ENCODE measurements around the gene MRPL37.
"Not testable (repeated sequence)": the region's sequence is repeated elsewhere in the genome, so short reads cannot be mapped to it uniquely, and the experiment has no call there.

The MRPL37 gene

DNA sequence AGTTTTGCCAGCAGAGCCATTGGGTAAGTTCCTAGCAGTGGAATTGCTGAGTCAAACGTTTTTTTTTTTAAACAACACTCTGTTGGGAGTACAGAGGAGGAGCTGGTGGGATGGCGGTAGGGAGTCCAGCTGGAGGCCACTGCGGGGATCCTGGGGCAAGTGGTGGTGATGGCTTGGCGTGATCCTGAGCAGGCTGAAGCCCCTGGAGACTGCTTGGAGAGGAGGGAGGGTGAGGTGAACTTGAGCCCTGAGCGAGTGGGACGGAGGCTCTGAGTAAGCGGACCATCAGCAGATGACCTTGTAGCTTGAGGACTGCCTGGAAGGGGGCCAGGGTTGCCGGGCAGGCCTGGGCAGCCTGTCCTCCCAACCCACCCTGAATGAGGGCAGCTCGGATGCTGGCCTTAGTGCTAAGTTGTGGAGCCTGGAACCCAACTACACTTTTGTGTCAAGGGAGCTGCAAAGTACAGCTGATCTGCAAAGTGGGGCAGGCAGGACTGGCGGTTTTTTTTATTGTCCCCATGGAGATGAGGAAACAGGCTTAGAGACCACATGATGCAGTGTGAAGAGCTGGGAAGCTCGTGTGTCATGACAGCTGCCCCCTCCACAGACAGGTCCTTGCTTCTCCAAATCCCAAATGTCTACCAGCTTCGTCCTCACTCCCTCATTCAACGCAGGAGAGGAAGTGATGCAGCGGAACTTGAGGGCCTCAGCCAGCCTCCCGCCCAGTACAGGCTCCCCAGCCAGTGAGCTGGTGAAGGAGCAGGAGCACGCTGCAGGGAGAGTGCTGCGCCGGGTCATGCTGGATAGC is 20.2 kb downstream of the MRPL37 start:
- DNase-seq: no peak

DNA sequence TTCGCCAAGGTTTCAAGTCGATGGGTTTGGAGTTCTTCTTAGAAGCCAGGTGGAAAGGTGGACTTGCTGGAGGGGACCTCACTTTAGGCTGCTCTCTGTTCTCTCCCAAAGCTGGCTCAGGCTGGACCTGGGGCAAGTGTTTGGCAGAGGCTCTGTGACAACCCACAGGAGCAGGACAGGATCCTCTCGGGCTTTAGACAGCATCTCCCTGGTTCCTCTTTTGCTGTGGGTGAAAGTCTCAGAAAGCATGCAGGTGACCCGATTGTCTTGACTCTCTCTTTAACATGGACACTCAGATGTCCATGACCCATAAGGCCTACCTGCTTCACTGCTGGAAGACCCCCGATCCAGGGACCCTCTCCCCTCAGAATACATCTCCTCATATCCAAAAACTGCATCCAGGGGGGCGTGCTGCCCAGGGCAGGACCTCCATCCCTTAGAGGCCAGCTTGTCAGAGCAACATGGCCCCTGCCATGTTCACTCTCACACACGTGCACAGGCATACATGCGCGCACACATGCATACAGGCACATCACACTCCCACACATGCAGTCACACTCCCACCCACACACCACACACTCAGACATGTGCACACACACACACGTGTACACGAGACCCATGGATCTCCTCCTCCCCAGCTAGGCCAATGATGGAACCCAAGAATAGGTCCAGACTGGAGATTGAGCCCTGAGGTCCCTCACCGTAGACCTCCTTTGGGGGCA is 21.3 kb downstream of the MRPL37 start:
- no peak for DNase-seq

DNA sequence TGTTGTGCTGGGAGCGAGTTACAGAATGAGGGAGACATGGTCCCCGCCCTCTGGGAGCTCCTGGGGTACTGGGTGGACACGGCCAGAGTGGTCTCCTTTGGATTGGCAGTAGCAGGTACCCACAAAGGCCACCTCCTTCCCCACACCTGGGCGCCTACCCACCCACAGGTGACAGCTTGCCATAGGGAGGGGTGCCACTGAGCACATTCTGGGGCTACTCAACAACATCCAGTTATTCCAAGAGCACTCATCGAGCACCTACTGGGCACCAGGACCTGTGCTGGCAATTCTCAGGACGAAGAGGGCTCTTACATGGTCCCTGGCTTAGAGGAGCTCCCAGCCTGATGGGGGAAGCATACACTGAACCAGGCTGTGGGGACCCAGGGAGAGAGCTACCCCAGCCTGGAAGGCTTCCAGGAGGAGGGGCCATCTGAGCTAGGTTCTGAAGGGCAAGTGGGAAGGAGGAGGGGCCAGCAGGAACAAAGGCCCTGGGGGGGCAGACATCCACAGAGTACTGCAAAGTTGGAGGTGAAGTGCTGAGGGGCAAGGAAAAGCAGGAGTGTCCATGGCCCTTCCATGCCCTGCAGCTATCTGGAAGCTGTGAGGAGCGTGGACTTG is 22.0 kb downstream of the MRPL37 start:
- no peak for DNase-seq

- DNase-seq: no peak
Measured at GRCh38 chr1:54222711-54223110, 22.7 kb downstream of the MRPL37 start.

GRCh38 chr1:54223441-54224202 is 23.7 kb downstream of the MRPL37 start:
- DNase-seq: no peak

GRCh38 chr1:54224233-54224632 is 24.3 kb downstream of the MRPL37 start:
- DNase-seq: no peak

DNA sequence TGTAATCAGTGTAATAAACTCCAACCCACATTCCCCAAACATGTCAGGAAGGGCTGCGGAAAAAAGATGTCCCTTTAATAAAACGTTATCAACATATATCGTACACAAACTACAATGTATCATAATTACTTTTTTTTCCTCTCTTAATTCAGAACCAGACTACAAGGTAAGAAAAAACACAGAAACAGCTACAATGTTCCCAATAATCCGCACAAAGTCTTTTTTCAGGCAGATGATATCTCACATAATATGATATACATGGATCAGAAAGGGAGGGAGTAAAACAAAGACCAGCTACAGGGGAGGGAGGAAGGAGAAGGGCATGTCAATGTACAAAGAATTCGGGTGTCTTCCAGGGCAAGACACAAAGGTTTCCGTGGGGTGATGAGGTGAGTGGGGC is 25.4 kb downstream of the MRPL37 start:
- no peak for DNase-seq

DNA sequence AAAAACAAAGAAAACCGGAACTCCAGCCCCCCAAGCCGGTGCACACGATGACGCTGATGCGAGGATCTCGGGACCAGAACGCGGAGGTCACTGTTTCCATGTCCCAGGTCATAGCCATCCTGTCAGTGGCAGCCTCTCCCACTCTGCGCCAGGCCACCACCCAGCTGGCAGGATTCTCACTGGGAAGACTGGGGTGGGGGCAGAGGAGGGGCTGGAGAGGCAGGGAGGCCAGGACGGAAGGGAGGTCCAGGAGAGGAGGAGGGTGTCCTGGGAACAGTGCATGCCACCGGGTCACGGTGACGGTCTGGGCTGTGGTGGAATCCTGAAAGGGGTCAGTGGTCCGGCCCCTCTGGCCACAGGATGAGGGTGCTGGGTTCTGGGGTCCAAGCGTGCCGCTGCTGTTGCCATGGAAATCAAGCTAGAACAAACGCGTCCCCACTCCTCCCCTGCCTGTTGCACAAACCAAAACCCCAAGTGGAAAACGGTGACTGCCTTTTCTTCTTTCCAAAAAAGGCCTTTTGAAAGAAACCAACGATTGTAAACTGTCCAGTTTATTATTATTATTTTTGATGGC is 26.1 kb downstream of the MRPL37 start:
- no peak for DNase-seq

DNA sequence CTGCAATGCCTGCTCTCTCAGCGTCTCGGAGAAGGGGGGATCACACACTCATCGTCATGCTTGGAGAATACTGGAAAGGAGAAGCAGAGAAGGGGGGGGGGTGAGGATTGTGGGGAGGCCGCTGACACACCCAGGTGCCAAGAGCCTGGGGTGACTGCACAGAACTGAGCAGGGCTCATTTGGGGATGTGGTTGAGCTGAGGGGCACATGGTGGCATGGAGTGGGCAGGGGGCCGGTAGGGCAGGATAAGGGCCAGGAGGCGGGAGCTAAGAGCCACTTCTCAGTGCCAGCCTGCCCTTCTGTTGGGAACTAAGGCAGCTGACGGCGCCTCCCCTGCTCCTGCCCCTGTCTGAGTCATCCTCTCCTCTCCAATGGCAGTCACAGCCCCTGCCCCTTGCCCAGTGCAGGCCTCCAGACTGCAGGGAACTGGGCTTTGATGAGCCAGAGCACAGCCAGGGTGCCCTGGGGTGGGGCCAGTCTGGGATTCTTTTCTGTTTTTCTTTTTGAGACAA is 27.2 kb downstream of the MRPL37 start:
- no peak for DNase-seq

DNA sequence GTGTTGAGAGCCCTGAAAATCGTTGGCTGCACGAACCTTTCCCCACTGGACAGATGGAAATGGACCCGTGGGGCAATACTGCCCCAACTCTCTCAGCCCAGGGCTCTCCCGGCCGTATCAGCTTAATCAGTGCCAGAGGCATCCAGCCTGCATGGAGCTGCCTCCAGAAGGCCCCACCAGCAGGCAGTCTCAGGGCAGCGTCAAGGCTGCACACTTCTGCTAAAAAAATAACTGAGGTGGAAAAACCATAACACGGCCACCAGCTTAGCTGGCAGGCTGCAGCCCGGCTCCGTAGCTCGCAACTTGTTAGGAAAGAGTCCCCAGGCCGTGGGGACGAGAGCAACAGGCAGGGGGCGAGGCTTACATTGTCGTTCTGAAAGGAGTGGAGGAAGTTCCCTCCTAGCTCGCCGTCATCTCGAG is 27.9 kb downstream of the MRPL37 start:
- DNase-seq: no peak

DNA sequence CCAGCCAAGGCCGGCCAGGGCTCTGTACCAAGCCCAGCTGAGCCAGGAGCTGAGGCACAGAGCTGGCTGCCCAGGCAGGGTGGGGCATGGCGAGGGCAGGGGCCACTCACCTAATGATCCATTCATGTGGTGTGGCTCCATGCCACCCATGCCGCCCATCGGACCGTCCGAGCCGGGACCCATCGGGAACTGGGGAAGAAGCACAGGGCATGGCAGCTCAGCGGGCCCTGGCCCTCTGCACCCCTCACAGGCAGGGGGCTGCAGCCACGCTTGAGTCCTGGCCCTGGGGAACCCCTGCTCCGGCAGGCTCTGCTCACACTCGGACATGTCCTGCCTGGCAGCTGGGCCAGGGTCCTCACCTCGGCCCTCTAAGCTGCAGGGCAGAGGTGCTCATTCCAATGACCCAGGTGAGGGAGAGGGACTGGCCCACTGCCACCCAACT is 28.7 kb downstream of the MRPL37 start:
- DNase-seq: no peak

DNA sequence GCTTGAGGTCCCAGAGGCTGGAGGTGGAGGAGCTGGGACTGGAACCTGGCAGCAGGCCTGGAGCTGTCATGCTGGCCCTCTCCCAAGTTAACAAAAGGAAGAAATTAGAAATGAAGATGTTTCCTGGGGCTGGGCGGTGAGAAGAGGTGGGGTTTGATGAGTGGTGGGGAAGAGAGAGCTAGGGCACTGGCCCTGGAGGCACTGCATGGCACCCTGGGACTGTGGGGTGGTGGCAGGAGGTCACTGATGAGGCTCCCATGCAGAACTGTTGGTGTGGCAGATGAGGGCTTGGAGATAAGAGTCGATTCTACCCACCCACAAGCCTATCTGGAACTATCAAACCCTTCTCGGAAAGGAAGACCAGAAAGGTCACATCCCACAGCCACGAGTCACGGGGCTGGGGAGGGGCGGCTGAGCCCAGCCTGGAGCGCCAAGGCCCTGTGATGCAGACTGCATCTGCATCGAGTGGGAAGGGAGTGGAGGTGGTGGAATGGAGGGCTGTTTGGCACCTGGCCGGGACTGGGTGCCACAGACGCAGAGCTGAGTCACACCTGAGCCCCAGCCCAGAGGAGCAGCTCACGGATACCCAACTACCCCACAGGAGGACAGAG is 29.4 kb downstream of the MRPL37 start:
- no peak for DNase-seq

DNA sequence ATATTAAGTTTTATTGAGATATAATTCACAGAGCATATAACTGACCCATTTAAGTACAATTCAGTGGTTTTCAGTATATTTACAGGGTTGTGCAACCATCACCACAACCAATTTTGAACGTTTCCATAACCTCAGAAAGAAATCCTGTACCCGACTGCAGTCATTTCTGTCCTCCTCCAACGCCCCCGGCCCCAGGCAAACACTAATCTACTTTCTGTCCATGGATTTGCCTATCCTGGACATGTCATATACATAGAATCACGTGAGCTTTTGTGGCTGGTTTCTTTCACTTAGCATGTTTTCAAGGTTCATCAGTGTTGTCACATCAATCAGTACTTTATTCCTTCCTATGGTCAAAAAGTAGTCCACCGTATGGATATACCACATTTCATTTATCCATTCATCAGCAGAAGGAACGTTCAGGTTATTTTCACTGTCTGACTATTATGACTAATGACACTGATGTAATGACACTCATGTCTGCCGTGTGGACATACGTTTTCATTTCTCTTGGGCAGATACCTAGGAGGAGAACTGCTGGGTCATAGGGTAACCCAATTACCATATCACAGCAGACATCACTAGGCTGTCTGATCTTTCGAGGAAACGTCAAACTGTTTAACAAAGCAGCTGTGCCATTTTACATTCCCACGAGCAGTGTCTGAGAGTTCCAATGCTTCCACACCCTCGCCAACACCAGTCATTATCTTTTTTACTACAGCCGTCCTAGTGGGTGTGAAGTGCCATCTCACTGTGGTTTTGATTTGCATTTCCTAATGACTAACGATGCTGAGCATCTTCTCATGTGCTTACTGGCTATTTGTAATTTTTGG is 30.8 kb downstream of the MRPL37 start:
- DNase-seq: no peak

- DNase-seq: not testable (repeated sequence)
Measured at GRCh38 chr1:54233196-54233595, 33.2 kb downstream of the MRPL37 start.

DNA sequence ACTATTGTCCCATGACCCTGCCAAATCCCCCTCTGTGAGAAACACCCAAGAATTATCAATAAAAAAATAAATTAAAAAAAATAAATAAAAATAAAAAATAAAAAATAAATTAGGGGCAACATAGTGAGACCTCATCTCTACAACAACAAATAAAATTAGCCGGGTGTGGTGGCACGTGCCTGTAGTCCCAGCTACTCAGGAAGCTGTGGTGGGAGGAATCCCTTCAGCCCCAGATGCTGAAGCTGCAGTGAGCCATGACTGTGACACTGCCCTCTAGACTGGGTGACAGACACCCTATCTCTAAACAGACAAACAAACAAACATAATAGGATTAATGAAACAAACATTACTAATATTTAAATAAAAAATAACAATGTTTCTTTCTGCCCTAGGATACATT is 34.3 kb downstream of the MRPL37 start:
- no peak for DNase-seq

GRCh38 chr1:54237586-54237985 is 37.6 kb downstream of the MRPL37 start:
- no peak for DNase-seq

DNA sequence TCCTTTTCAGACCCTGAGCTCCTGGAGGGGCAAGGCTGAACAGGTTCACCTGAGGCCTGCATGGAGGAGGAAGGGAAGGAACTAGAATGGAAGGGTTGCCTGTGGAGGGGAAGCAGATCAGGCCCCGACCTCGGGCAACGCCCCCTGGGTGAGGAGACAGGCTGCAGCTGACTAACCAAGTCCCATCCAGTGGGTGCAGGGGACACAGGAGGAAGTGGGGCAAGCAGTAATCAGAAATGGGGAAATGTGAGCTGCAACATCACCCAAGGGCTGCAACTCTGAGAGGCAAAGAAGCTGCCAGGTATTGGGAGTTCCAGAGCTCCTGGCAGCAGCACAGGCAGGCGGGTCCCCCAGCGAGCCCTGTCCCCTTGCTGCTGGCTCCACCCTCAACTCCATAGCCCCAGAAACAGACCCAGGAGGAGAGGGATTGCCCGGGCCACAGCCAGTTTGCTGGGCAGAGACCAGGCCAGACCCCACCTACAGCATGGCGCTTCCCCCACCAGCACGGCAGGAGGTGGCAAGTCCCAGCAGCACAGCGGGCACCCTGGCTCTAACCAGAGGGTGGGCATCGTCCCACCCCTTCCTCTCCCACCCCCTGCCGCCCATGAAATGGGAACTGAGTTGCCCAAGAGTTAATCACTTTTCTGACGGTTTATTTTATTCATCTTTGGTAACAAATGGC is 38.5 kb downstream of the MRPL37 start:
- no peak for DNase-seq

- no peak for DNase-seq
Measured at GRCh38 chr1:54239035-54239383, 39.0 kb downstream of the MRPL37 start.

- no peak for DNase-seq
Measured at GRCh38 chr1:54239631-54240031, 39.7 kb downstream of the MRPL37 start.

DNA sequence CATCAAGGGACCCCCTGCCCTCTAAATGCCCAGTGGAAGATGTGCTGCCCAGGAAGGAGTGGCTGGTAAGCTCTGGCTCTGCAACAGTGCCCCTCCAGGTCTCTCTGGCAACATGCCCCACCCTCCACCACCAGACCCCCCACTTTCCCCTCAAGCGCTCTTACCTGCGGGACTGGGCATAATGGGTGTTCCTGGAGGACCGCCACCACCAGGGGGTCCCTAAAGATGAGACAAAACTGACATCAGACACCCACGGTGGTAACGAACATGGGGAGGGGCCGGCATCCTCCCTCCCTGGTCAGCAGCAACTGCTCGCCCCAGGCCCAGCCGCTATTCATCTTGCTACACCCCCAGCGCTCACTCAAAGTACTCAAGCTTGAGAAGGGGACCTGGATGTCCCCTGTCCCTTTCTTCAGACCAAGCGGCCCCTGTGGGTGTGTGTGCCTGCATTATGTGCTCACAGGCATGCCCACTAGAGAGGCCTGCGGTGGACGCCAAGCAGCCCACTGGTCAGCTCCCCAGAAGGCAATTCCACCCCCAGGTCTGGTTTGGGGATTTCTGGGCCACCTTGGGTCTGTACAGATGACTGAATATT is 40.9 kb downstream of the MRPL37 start:
- DNase-seq: no peak

All from NCI-H748 treated with DMSO at 0.1 percent for 48 hours (cell line).